ENCODE data around the gene PSMA3. TPM values are rescaled to one million over a fixed set of nuclear protein-coding genes. Genes with fewer than 3 reads are reported as not detected.

The PSMA3 gene
- total RNA-seq, 2 donors from 2014 or later, result 279 to 291 TPM

- 11 to 21% methylated on average over 10 to 16 of the region's 16 CpGs for WGBS, 2 experiments (ENCODE audit: insufficient coverage in 1 of 2, insufficient read length in 1 of 2)
- DNase-seq, result no peak
- Mint-ChIP-seq H3K27ac (peak overlapping the region; percentile 100), H3K4me1 (peaks cover 20% of the 10 kb centered on the region), H3K36me3 (ENCODE audit: low read depth) (peaks cover 9% of the 10 kb centered on the region), H3K4me3 (peak overlapping the region; percentile 95), H3K27me3 (ENCODE audit: insufficient read depth) (no peaks in the 10 kb centered on the region), H3K9me3 (no peaks in the 10 kb centered on the region)
- Histone ChIP-seq H3K4me1 (ENCODE audit: control insufficient read depth, insufficient read depth, low read length) (no peaks in the 10 kb centered on the region), H3K9me3 (ENCODE audit: control insufficient read depth, low read length) (no peaks in the 10 kb centered on the region), H3K4me3 (ENCODE audit: low read length) (peak overlapping the region; percentile 99), H3K27ac (ENCODE audit: low read depth, low read length) (peak overlapping the region; percentile 36), H3K9ac (ENCODE audit: extremely low read depth, low read length, poor library complexity, severe bottlenecking) (peak overlapping the region; percentile 99), H3K36me3 (ENCODE audit: control insufficient read depth, insufficient read depth, low read length) (peaks cover 18% of the 10 kb centered on the region), H3K27me3 (ENCODE audit: control insufficient read depth, insufficient read depth, low read length, poor library complexity, severe bottlenecking) (no peaks in the 10 kb centered on the region)
- TF ChIP-seq CTCF (conservative IDR thresholded peaks at IDR 0.05), result no peak
Observed at GRCh38 chr14:58243790-58244555, 670 bp upstream of the PSMA3 start.

GRCh38 chr14:58245562-58245961 is 919 bp downstream of the PSMA3 start:
- Mint-ChIP-seq H3K4me3 (peak overlapping the region; percentile 95), H3K4me1 (peaks cover 20% of the 10 kb centered on the region), H3K9me3 (no peaks in the 10 kb centered on the region), H3K27ac (peak overlapping the region; percentile 100), H3K27me3 (ENCODE audit: insufficient read depth) (no peaks in the 10 kb centered on the region), H3K36me3 (ENCODE audit: low read depth) (peaks cover 14% of the 10 kb centered on the region)
- no peak for TF ChIP-seq CTCF (conservative IDR thresholded peaks at IDR 0.05)
- no peaks in the 10 kb centered on the region for H3K9me3 ChIP-seq (ENCODE audit: control insufficient read depth, low read length)
- peaks cover 24% of the 10 kb centered on the region for H3K36me3 ChIP-seq (ENCODE audit: control insufficient read depth, insufficient read depth, low read length)
- H3K27ac ChIP-seq (ENCODE audit: low read depth, low read length), result peak overlapping the region; percentile 90
- H3K27me3 ChIP-seq (ENCODE audit: control insufficient read depth, insufficient read depth, low read length, poor library complexity, severe bottlenecking), result no peaks in the 10 kb centered on the region
- peak overlapping the region; percentile 99 for H3K4me3 ChIP-seq (ENCODE audit: low read length)
- 9% methylated on average over 2 of the region's 3 CpGs; no CpG with 5 or more reads in 1 of the 2 experiments for WGBS, 2 experiments (ENCODE audit: insufficient coverage in 1 of 2, insufficient read length in 1 of 2)
- DNase-seq, result no peak
- no peaks in the 10 kb centered on the region for H3K4me1 ChIP-seq (ENCODE audit: control insufficient read depth, insufficient read depth, low read length)
- H3K9ac ChIP-seq (ENCODE audit: extremely low read depth, low read length, poor library complexity, severe bottlenecking), result peak overlapping the region; percentile 99

- H3K9ac ChIP-seq (ENCODE audit: extremely low read depth, low read length, poor library complexity, severe bottlenecking), result no peak overlapping the region
- peak overlapping the region; percentile 39 for H3K27ac Mint-ChIP-seq
- peaks cover 43% of the 10 kb centered on the region for H3K36me3 Mint-ChIP-seq (ENCODE audit: low read depth)
- TF ChIP-seq CTCF (conservative IDR thresholded peaks at IDR 0.05), result no peak
- H3K9me3 ChIP-seq (ENCODE audit: control insufficient read depth, low read length), result no peaks in the 10 kb centered on the region
- no peaks in the 10 kb centered on the region for H3K27me3 Mint-ChIP-seq (ENCODE audit: insufficient read depth)
- H3K27ac ChIP-seq (ENCODE audit: low read depth, low read length), result no peak overlapping the region
- WGBS, 2 experiments (ENCODE audit: insufficient coverage in 1 of 2, insufficient read length in 1 of 2), result 92 to 93% methylated on average over 7 to 8 of the region's 8 CpGs
- H3K4me1 ChIP-seq (ENCODE audit: control insufficient read depth, insufficient read depth, low read length), result no peaks in the 10 kb centered on the region
- H3K36me3 ChIP-seq (ENCODE audit: control insufficient read depth, insufficient read depth, low read length), result peaks cover 58% of the 10 kb centered on the region
- H3K4me3 ChIP-seq (ENCODE audit: low read length), result no peak overlapping the region
- no peak for DNase-seq
- H3K27me3 ChIP-seq (ENCODE audit: control insufficient read depth, insufficient read depth, low read length, poor library complexity, severe bottlenecking), result no peaks in the 10 kb centered on the region
- H3K4me1 Mint-ChIP-seq, result peaks cover 14% of the 10 kb centered on the region
- no peak overlapping the region for H3K4me3 Mint-ChIP-seq
- H3K9me3 Mint-ChIP-seq, result no peaks in the 10 kb centered on the region
Observed at GRCh38 chr14:58249611-58250010, 5.0 kb downstream of the PSMA3 start.
